NCI-H2081 treated with DMSO at 0.1 percent for 48 hours (cell line): ENCODE results near the gene GRIN1.

Source experiments
- DNase-seq: peaks from one replicate; lab custom pipeline; 2025; lab: John Stamatoyannopoulos, UW

GRIN1 gene

DNA sequence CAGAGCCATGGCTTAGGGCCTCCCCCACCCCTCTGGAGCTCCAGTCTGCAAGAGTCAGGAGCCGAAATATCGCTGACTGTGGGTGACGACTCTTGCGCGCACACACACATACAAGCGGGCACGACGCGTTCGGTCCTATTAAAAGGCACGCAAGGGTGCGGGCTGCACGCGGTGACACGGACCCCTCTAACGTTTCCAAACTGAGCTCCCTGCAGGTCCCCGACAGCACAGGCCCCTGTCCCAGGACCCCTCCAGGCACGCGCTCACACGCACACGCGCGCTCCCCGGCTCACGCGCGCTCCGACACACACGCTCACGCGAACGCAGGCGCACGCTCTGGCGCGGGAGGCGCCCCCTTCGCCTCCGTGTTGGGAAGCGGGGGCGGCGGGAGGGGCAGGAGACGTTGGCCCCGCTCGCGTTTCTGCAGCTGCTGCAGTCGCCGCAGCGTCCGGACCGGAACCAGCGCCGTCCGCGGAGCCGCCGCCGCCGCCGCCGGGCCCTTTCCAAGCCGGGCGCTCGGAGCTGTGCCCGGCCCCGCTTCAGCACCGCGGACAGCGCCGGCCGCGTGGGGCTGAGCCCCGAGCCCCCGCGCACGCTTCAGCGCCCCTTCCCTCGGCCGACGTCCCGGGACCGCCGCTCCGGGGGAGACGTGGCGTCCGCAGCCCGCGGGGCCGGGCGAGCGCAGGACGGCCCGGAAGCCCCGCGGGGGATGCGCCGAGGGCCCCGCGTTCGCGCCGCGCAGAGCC, at the start of gene GRIN1:
Gene GRIN1, plus strand, starts transcription at position 433 of the 746 bp plus-strand sequence. CDS start 333 bp downstream, outside the sequence.
- DNase-seq: no peak

DNA sequence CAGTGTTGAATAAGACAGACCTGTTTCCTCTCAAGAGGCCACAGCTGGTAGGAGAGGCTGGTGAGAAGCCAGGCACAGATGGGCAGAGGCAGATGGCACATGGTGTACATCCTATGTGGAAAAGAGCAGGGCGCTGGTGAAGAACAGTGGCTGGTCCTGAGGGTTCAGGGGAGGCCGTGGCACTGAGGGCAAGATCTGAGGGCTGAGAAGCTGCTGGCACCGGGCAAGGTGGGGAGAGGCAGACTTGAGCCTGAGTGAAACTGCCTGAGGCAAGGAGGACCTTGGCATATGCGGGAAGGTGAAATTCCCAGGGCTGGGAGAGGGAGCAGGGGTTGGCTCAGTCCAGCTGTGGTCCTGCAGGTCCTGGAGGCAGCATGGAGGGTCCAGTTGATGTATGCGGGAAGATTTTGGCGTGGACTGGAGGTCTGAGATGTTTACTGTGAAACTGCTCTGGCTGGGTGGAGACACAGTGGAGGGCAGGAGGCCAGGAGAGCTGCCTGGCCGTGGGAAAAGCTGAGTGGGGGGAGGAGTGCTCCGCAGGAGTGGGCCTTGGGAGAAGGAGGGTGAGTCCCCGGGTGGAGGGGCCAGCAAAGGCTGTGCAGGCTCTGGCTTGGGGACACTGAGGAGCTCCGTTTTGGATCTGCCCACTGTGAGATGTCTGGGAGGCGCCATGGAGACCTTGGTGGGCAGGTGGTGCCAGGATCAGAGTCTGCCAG, 49.6 kb upstream of the GRIN1 start:
- DNase-seq: no peak

DNA sequence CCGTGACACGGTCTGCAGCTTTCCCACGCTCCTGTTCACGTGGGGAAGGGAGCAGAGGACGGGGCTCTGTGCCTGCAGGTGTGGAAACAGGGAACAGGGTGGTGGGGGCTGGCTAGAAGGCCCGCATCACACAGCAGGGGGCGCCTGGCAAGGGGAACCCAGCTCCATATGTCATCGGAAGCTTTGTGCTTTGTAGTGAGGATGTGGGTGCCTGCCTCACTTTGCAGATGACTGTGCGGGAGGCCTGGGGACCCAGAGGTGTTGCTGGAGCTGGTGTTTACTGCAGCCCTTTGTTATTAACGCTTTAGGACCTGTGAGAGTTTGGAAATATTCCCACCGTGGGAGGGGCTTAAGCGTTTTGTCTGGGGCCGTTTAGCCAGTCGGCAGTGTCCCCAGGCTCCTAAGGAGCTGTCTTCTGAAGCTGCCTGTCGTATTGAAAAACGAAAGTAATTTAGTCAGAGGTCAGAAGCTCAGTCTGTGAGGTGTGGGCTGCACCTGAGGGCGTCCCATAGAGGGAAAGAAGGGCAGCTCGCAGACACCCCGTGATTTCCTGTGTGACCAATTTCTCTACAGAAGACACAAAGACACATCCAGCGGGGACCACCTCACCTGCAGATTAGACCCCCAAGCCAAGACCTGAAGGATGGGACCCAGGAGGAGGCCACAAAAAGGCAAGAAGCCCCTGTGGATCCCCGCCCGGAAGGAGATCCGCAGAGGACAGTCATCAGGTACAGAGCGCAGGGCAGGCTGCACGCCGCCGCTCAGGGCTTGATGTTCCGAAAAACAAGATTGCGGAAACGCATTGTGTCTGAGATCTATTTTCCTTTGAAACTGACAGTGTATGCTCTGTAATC, 43.1 kb upstream of the GRIN1 start:
- no peak for DNase-seq

DNA sequence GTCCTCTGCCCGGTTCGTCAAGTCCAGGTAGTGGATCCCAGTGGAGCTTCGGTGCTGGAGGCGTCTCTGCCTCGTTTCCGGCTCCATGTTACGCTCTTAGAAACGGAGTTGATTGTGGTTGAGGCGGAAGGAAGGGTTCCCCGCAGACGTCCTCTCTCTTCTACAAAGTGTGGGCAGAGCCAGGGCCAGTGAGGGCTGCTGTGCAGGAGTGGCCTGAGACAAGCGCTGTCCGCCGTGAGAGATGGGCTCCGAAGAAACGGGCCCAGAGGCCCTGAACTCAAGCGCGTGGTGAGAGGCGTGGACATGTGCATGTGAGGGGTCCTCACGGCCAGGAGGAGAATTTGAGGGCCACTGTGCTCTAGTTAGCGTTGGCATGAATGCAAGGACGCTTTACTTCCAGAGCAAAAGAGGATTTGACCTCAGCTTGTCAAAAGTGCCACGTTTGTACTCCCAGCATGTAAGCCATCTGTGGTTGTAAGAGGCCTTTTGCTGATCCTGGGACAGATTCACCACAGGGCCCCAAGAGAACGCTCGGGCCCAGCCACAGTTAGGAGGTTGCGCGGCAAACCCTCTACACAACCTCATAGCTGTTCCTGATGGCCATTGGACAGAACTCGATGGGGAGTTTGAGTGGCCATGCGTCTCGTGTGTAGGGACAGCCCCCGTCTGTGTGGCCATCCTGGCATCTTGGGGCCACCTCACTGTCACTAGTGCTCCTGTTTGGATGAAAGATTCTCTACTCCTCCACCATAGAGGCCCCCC, 42.0 kb upstream of the GRIN1 start:
- no peak for DNase-seq

DNA sequence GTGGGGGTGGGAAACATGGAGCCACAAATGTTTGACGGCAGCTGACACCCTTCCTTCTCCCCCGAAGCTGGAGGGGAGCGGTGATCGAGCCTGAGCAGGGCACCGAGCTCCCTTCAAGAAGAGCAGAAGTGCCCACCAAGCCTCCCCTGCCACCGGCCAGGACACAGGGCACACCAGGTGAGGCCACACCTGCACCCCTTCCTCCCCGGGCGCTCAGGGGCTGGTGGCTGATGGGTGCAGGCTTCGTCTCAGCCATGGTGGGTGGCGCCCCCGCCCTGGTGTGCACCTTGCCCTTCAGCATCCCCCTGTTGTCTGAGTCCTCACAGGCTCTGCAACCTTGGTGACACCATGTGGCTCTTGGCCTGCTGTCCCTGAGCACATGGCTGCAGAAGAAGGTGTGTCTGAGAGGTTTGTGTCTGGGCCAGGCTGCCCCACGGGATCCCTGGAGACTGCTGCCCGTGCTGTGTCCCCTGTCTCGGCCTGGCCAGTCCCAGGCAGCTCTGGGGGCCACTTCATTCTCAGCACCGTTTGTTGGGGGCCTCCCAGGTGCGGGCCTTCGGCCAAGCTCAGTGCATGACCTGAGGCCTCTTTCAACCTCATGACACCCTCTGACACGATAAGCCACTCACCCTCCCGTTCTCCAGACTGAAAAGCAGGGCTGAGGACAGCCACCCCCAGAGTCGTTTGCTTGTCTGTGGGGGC, 41.0 kb upstream of the GRIN1 start:
- DNase-seq: no peak

DNA sequence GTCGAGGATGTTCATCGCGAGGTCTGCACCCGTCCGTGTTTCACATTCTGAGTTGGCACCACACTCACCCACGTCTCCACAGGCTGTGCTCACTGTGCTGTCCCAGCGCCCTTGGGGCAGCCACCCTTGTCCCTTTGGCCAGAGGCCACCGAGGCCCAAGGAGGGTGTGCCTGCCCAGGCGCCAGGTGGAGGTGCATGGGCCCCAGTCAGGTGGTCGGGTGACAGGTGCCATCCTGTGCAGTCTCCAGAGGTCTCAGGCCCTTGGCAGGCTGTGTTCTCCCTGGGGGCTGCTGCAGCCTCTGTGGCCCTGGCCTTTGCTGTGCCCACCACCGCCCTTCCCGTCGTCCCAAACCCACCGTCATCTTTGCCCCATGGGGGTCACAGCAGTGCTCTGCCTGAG, 39.7 kb upstream of the GRIN1 start:
- DNase-seq: no peak

DNA sequence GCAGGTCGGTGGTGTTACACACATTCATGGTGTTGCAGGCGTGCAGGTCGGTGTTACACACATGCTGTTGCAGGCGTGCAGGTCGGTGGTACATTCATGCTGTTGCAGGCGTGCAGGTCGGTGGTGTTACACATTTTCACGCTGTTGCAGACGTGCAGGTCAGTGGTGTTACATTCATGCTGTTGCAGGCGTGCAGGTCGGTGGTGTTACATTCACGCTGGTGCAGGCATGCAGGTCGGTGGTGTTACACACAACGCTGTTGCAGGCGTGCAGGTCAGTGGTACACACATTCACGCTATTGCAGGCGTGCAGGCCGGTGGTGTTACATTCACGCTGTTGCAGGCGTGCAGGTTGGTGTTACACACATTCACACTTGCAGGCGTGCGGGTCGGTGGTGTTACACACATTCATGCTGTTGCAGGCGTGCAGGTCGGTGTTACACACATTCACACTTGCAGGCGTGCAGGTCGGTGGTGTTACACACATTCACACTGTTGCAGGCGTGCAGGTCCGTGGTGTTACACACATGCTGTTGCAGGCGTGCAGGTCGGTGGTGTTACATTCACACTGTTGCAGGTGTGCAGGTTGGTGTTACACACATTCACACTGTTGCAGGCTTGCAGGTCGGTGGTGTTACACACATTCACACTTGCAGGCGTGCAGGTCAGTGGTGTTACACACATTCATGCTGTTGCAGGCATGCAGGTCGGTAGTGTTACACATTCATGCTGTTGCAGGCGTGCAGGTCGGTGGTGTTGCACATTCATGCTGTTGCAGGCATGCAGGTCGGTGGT, 35.6 kb upstream of the GRIN1 start:
- no peak for DNase-seq

DNA sequence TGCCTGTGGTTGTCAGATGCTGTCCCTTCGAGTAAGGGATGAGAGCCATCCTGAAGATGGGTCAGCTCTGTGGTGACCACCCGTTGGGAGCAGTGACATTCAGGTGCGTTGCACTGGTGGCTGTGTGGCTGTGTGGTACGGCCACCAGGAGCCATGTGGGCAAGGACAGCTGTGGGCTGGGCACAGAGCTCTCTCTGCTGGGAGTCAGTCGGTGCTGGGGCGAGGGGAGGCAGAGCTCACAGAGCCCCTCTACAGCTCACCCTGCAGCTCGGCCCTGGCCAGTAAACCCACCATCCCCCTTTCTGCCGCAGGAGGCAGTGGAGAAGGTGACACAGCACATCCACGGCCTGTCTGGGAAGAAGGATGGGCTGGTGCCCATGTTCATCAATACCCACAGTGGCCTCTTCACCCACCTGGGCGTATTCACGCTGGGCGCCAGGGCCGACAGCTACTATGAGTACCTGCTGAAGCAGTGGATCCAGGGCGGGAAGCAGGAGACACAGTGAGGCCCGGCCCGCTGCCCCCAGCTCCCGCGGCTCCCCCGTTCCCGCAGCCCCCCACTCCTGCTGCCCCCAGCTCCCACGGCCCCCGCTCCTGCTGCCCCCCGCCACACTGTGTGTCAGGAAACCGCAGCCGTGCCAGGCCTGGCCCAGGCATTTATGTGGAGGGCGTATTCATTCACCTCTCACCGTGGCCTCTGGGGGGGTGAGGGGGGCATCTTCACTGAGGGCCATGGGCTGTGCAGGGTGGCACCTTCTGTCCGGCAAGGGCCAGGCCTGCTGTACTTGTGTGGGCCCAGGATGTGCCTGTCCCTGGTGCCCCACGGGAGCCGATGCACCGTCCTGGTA, 32.9 kb upstream of the GRIN1 start:
- DNase-seq: no peak

DNA sequence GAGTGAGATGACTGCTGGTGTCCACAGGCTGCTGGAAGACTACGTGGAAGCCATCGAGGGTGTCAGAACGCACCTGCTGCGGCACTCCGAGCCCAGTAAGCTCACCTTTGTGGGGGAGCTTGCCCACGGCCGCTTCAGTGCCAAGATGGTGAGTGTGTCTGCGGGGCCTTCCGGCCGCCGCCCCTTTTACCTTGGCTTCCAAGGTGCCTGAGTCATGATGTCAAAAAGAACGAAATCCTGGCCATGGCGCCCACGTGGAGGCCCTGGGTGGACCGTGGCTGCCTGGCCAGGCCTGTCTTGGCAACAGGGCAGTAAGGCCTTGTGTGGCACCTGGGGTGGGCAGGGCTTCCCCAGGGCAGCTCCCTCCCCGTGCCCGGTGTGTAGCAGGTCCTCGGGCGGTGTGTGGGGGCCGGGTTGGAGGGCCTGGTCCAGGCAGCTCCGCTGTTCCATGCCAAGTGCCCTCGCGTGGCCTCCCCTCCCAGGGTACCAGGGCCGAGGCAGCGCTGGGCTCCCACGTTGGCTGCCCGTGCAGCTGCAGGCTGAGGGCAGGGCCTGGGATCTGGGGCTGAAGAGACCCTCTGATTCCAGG, 32.2 kb upstream of the GRIN1 start:
- no peak for DNase-seq

DNA sequence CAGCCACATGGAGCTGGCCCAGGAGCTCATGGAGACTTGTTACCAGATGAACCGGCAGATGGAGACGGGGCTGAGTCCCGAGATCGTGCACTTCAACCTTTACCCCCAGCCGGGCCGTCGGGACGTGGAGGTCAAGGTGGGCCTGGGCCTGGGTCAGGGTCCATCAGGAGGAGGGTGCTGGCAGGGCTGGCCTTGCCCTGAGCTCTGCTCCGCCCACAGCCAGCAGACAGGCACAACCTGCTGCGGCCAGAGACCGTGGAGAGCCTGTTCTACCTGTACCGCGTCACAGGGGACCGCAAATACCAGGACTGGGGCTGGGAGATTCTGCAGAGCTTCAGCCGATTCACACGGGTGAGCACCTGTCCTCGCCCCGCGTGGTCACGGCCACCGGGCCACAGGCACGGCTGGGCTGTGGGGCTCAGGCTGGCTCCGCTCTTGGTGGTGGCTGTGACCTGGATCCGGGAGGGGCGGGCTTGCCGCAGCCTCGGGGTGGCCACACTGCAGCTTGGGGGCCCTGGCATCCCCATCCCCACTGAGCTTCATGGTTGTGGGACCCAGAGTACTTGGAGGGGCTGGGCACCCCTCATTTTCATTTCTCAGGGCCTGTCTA, 31.5 kb upstream of the GRIN1 start:
- no peak for DNase-seq

DNA sequence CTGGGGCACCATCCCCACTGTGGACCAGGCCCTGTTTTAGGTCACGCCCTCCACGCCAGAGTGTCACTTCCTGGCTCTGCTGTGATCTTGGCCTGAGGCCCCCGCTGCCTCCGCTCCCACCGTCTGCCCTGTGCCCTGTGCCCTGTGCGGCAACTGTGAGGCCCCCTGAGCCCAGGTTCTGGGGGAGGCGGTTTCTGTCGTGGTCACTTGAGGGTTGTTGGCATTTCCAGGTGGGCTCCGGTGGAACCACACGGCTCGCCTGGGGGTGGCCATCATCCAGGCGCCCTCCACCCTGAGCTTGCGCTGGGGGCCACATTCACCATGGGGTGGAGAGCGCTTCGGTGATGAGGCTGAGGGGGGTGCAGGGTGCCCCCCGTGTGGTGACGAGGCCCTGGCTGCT, 31.0 kb upstream of the GRIN1 start:
- DNase-seq: no peak

DNA sequence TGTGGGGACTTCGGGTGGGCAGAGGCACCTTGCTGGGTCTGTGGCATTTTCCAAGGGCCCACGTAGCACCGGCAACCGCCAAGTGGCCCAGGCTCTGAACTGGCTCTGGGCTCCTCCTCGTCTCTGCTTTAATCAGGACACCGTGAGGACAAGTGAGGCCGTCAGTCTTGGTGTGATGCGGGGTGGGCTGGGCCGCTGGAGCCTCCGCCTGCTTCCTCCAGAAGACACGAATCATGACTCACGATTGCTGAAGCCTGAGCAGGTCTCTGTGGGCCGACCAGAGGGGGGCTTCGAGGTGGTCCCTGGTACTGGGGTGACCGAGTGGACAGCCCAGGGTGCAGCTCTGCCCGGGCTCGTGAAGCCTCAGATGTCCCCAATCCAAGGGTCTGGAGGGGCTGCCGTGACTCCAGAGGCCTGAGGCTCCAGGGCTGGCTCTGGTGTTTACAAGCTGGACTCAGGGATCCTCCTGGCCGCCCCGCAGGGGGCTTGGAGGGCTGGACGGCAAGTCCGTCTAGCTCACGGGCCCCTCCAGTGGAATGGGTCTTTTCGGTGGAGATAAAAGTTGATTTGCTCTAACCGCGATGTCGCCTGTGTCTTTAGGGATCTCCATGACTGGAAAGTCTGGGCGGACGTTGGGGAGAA, 30.2 kb upstream of the GRIN1 start:
- DNase-seq: no peak

DNA sequence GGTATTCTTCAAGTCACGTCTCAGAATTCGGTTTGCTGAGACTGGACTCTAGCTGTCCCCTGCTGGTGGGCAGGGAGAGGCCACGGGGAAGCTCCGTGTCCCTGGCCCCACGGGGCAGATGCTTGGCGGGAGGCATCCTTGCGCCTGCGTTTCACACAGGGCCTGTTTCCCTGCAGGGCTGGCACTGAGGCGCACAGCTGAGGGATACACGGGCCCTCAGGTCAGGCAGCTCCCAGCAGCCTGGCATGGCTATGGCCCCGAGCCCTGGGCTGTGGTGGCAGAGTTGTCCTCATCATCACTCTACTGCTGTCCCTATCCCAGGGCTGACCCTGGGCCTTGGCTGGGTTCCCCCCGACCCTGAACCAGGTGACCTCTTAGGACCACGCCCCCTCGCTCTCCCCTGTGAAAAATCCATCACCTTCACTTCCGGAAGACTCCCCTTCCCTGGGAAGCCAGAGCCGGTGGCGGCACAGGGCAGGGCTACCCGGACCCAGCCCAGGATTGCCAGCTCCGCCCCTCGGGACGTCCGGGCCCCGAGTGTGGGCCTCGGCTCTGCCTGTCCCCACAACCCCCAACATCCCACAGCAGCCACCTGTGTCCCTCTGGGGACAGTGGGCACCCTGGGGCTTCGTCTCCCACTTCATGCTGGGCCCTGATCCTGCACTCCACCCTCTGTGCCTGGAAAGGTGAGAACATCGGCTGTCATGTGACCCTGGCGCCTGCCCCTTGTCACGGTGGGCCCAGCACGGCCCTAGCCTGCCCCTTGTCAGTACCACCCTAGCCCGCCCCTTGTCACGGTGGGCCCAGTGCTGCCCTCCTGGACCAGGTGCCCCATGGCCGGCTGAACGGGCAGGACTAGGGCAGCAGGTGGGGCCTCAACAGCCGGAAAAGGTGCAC, 29.5 kb upstream of the GRIN1 start:
- DNase-seq: no peak

DNA sequence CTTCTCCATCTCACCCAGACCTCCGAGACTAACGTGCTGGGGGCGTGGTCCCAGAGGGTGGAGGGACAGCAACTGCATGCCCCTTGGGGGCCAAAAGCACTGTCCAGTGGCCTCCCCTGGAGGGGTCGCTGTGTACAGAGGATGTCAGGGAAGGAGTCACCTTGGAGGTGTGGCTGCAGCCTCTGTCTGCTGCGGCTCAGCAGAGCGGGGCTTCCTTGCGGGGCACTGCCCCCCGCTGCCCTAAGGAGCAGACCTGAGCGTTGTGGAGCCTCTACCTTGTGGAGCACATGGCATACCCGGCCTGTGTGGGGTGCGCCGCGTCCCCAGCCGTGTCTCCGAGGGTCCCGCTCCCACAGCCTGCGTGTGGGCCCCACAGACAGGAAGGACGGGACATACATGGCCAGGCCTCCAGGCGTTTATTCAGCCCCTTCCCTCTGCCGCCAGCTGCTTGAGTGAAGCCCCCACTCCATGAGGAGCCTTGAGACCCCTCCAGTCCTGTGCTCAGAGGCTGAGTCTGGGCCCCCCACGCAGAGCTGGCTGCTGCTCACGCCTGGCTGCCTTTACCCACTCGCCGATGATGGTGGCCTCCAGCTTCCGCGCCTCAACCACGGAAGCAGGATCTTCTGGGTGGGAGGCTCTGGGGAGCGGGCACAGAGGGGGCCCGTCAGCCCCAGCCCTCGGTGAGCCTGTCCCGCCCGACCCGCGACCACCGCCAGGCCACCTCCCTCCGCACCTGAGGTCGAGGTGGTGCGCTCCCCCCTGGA, 28.6 kb upstream of the GRIN1 start:
- no peak for DNase-seq

DNA sequence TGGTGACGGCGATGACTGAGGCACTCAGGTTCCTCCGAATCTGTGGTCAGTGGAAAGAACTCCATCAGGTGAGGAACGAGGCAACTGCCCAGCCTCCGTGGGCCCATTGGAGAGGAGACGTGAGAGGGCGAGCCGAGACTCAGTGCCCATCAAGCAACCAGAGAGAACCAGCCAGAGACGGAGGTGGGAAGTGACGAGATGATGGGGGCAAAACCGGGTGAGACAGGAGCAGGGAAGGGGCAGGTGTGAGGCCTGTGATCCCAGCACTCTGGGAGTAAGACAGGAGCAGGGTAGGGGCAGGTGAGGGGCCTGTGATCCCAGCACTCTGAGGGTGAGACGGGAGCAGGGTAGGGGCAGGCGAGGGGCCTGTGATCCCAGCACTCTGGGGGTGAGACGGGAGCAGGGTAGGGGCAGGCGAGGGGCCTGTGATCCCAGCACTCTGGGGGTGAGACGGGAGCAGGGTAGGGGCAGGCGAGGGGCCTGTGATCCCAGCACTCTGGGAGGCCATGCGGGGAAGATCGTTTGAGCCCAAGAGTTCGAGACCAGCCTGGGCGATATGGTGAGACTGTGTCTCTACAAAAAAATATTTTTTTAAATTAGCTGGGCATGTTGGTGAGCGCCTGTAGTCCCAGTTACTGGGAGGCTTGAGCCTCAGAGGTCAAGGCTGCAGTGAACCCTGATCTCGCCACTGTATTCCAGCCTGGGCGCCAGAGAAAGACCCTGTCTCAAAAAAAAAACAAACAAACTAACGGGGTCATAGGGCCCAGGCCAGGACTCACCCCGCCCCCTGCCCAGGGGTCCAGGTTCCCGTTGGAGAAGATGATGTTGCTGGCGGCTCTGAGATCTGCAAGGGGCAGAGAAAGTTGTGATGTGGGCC, 27.8 kb upstream of the GRIN1 start:
- no peak for DNase-seq
